Nucleus accumbens (tissue), 56 donors: ENCODE results near the gene MACF1.
"Not testable (repeated sequence)": the region's sequence is repeated elsewhere in the genome, so short reads cannot be mapped to it uniquely, and the experiment has no call there.

Experiments
- DNase-seq, 56 donors: peaks; one replicate each; lab custom pipeline; 2025; lab: John Stamatoyannopoulos, UW

Gene MACF1

GRCh38 chr1:39208360-39208759, 3.9 kb downstream of the MACF1 start:
- DNase-seq, result not testable (repeated sequence)

DNA sequence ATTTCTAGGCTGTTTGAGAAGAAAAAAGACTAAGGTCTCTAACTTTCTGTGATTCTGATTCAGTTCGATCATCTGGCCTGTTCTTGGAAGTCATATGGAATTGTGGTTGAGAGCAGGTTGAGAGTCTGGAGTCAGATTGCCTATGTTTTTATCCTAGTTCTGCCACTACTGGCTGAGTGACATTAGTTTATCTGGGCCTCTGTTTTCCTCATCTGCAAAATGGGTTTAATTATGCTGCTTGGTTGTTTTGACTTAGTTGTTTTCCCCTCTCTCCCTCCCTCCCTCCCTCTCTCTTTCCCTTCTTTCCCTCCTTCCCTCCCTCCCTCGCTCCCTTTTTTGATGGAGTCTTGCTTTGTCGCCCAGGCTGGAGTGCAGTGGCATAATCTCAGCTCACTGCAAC, 6.2 kb downstream of the MACF1 start:
- DNase-seq, result no peak

- no peak for DNase-seq
Observed at GRCh38 chr1:39212499-39212898, 8.0 kb downstream of the MACF1 start.

DNA sequence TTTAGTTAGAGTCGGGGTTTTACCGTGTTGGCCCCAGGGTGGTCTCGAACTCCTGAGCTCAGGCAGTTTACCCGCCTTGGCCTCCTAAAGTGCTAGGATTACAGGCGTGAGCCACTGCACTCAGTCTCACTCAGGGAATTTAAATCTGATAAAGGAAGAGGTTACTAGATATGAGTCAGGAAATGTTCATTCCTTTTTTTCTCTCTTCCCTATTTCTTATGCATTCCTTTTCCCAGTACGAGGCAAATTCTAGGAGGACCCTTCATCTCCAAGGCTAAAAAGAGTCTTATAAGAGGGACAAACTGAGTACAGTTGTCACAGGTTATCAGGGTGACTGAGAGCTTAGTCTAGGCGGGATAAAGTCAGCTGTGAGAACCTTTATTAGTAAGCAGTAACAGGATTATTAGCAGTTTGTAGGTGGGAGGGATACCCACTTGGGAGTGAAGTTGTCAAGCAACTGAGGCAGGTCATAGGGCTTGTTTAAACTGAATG, 9.1 kb downstream of the MACF1 start:
- DNase-seq, result no peak

DNA sequence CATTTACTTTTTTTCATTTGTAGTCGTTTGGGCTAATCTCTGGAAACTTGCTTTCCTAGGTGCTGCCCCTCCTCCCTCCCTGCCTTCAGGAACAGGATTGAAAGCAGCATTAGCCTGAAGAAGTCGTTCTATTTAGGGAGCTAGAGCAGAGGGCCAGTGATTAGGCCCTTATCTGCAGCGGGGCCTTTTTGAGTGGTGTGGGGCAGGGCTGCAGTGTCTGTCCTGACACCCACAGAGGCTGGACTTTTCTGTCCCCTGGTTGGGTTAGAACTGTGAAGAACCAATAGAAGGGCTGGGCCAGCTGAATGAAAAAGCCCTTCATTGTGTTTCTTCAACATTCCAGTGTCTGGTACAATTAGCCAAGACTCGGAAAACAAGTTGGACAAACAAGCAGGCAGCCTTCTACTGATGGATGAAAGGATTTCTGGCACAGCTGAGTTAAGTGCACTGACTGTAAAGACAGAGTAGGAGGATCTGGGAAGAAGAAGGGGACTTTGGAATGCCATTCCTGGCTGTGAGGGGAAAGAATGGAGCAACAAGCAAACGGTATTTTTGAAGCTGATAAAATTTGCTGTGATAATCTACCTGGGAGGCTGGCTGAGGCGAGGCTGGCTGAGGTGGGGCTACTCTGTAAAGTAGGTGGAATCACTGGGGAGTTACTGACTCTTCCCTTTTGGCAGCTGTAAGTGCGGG, 9.7 kb downstream of the MACF1 start:
- DNase-seq, result peak in 42 of 56 donors; percentile 23 to 81 (median 50)

DNA sequence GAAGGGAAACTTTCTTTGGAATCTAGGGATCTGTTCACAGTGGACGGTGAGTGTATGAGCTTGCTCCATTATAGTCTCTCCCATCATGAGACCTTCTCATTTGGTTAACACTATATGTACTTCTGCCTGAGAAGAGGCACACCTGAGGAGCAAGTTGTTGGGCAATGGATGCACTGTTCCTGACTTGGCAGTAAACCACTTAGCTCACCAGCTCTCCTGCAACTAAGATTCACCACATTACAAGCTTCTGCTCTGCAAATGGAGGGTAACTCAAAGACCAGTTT, 10.2 kb downstream of the MACF1 start:
- DNase-seq, result peak in 2 of 56 donors; percentile 45 to 55

- peak in 2 of 56 donors; percentile 9 to 22 for DNase-seq
Observed at GRCh38 chr1:39214998-39215873, 10.7 kb downstream of the MACF1 start.

- no peak for DNase-seq
Observed at GRCh38 chr1:39216771-39217170, 12.3 kb downstream of the MACF1 start.

GRCh38 chr1:39220891-39221870, 16.7 kb downstream of the MACF1 start:
- DNase-seq, result no peak

- no peak for DNase-seq
Observed at GRCh38 chr1:39224295-39224829, 19.9 kb downstream of the MACF1 start.

DNA sequence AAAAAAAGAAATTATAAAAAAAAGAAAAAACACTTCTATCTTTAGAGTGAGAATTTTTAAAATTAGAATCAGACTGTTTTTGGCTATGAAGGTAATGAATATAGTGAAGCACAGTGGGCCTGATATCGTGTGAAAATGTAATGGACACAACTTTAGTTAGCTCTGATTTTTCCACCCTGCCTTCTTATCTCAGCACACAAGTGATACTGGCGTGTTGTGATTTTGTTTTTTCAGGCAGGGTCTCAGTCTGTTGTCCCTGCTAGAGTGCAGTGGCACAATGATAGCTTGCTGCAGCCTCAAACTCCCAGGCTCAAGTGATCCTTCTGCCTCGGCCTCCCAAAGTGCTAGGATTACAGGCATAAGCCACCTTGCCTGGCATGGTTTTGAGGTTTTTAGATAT, 22.3 kb downstream of the MACF1 start:
- DNase-seq, result no peak

DNA sequence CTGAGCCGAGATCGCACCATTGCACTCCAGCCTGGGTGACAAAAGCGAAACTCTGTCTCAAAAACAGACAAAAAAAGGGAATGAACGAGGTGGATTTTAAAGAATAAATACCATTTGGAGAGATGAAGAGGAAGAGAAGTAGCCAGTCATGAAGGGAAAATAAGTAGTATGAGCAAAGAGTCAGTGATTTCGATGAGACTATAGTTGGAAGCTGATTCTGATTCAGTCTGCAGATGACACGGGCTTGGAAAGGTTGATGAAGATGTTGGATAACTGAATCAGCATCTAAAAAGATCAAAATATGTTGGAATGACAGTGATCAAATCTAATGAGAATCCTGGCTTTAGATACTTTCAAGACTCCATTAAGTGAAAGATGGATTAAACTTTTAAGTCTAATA, 23.8 kb downstream of the MACF1 start:
- no peak for DNase-seq

DNA sequence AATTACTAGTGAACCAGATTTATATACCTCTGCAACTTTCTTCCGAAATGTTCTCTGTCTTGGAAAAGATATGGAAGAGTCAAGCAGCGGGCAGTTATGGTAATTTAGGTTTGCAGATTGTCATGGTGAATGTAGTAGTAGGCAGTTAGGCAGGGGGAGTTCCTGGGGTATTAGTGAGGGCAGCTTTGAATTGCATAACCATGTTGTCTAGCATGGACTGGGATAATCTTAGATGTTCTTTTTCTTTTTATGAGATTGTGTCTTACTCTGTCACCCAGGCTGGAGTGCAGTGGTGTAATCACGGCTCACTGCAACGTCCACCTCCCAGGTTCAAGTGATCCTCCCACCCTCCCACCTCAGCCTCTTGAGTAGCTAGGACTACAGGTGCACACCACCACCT, 25.0 kb downstream of the MACF1 start:
- DNase-seq, result no peak

DNA sequence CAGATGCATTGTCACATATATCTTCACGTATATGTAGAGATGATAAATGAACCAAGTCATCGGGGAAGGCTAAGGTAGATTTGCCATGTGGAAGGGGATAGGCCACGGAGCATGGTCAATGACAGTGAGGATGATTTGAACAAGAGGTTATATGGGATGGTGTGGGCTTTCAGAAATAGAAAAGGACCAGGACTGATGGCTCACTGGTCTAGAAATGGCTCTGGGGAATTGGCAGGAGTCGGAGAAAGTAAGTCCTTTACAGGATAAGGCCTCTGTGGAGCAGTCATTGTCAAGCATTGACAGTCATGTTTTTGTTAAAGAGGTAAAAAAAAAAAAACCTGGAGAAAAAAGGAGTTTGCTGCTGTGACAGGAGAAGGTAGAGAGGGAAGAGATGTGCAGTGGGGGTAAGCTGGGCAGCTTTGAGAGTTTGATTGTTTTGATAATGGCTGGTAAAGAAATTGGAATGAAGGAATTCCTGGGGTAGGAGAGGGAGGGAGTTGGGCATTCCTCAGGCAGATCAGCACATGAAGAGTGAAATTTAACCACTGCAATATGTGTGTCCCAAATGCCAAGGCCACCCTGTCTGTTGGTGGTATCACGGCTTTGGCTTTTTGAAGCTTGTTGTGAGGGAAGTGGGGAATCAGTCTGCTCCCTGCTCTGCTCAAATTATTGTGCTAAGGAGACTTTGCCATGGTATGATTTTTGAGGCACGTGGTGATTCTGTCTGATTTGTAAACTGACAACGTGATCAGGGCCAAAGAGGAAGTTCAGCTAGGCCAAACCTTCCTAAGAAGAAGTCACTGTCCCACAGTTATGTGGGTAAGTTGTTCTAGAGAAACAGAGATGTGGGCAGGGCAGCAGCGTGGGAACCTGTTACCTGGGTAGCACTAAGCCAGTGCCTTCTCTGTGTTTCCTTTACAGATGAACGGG, 26.0 kb downstream of the MACF1 start:
- peak in 1 of 56 donors; percentile 3 for DNase-seq

GRCh38 chr1:39236971-39237370, 32.5 kb downstream of the MACF1 start:
- DNase-seq, result no peak

DNA sequence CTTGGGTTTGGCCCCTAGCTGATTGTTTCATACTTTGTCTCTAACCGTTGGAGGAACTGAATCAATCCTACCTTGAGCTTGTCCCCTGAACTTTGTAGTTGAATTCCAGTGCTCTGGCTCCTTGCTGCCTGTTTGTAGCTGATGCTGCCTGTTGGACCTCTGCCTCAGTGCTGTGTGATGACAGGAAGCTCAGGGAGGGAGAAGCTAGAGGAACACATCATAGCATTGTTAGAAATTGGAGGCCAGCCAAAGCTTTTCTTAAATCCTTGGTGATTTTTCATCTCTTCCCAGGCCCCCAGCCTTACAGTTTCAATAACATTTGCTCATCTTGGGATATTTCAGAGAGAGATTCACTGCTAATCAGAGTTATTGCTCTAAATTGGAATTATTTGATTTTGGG, 34.0 kb downstream of the MACF1 start:
- peak in 45 of 56 donors; percentile 17 to 84 (median 50) for DNase-seq

GRCh38 chr1:39239968-39240367, 35.5 kb downstream of the MACF1 start:
- DNase-seq, result no peak

DNA sequence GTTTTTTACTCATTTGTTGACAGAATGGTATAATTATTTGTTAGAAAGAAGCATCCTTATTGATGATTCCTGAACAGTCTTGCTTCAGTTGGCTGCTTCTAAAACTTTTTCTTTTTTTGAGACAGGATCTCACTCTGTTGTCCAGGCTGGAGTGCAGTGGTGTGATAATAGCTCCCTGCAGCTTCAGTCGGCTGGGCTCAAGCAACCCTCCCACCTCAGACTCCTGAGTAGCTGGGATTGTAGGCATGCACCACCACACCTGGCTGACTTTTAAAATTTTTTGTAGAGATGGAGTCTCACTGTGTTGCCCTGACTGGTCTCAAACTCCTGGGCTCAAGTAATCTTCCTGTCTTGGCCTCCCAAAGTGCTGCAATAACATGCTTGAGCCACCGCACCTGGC, 38.8 kb downstream of the MACF1 start:
- DNase-seq, result no peak
